ENCODE data around the gene SASH1.

- TF ChIP-seq CTCF (IDR thresholded peaks at IDR 0.05) (no peak), EP300 (IDR thresholded peaks at IDR 0.05) (no peak), POLR2A (IDR thresholded peaks at IDR 0.05) (no peak)
Measured at GRCh38 chr6:148379966-148380713, 37.5 kb downstream of the SASH1 start.

All from ovary (tissue), 3 donors.